Neural cell (in vitro differentiated cells): Measurements from ENCODE around the gene BIRC6. TPM values are rescaled to one million over a fixed set of nuclear protein-coding genes. Genes with fewer than 3 reads are reported as not detected.

Experiments
- H2AFZ ChIP-seq: fragments of 200-600, 300-800 bp; sonication (generic), shearing (Covaris generic); 2 replicates; pipeline ENCODE4 v1.6.0; 2014; ENCODE audit warnings: low read depth, mild to moderate bottlenecking, antibody characterized with exemption, low read length, moderate library complexity
- H3F3A ChIP-seq: fragments of 200-600 bp; shearing (Covaris generic); 2 replicates; pipeline ENCODE4 v1.6.1; 2016; ENCODE audit warnings: mild to moderate bottlenecking, moderate library complexity, mixed read lengths, antibody characterized with exemption, low read length; ENCODE audit not compliant: insufficient read depth, poor library complexity, severe bottlenecking
- H3K27ac ChIP-seq: fragments of 200-600, 300-800 bp; sonication (generic), shearing (Covaris generic); 2 replicates; pipeline ENCODE4 v1.5.1; 2014; ENCODE audit warnings: mild to moderate bottlenecking, low read length, moderate library complexity
- H3K27me3 ChIP-seq: fragments of 300-800, 200-600 bp; sonication (generic), shearing (Covaris generic); 2 replicates; pipeline ENCODE4 v1.6.0; 2014; ENCODE audit warnings: mild to moderate bottlenecking, low read depth, low read length, moderate library complexity; ENCODE audit not compliant: insufficient read depth
- H3K36me3 ChIP-seq: fragments of 300-800, 200-600 bp; sonication (generic), shearing (Covaris generic); 2 replicates; pipeline ENCODE4 v1.5.1; 2014; ENCODE audit warnings: mild to moderate bottlenecking, antibody characterized with exemption, low read length, moderate library complexity; ENCODE audit not compliant: insufficient read depth
- H3K4me2 ChIP-seq: fragments of 300-800, 200-600 bp; sonication (generic), shearing (Covaris generic); 2 replicates; pipeline ENCODE4 v1.6.0; 2014; ENCODE audit warnings: mild to moderate bottlenecking, low read length
- H3K4me3 ChIP-seq: fragments of 300-800, 200-600 bp; sonication (generic), shearing (Covaris generic); 2 replicates; pipeline ENCODE4 v1.5.1; 2014; ENCODE audit warnings: mild to moderate bottlenecking, low read length, moderate library complexity
- H3K79me2 ChIP-seq: fragments of 200-600 bp; shearing (Covaris generic); replicated peaks from 2 replicates; pipeline ENCODE4 v1.6.0; 2014; ENCODE audit warnings: mild to moderate bottlenecking, low read length, moderate library complexity; ENCODE audit not compliant: insufficient read depth
- H3K9ac ChIP-seq: fragments of 300-800, 200-600 bp; sonication (generic), shearing (Covaris generic); 2 replicates; pipeline ENCODE4 v1.6.1; 2016; ENCODE audit warnings: mild to moderate bottlenecking, low read length, mixed read lengths
- H3K9me2 ChIP-seq: fragments of 200-600 bp; shearing (Covaris generic); 2 replicates; pipeline ENCODE4 v1.6.1; 2016; ENCODE audit warnings: mild to moderate bottlenecking, low read length, mixed read lengths; ENCODE audit not compliant: insufficient read depth
- H3K9me3 ChIP-seq: fragments of 200-600, 300-800 bp; sonication (generic), shearing (Covaris generic); 2 replicates; pipeline ENCODE4 v1.6.1; 2016; ENCODE audit warnings: mild to moderate bottlenecking, mixed run types, low read length, moderate library complexity, mixed read lengths
- H4K20me1 ChIP-seq: fragments of 200-600 bp; shearing (Covaris generic); 2 replicates; pipeline ENCODE4 v1.6.1; 2016; ENCODE audit warnings: mild to moderate bottlenecking, mixed run types; ENCODE audit not compliant: insufficient read depth
- EP300 ChIP-seq: fragments of 450-650 bp; conservative IDR thresholded peaks from 2 replicates; pipeline ENCODE4 v1.6.1; 2014; ENCODE audit warnings: antibody characterized with exemption, mild to moderate bottlenecking, moderate library complexity; ENCODE audit not compliant: poor library complexity, severe bottlenecking
- EZH2 ChIP-seq: fragments of 200-600, 300-800 bp; shearing (Covaris generic), sonication (generic); IDR thresholded peaks from 2 replicates; pipeline ENCODE4 v1.6.1; 2014; ENCODE audit warnings: antibody characterized with exemption, low read length, borderline replicate concordance, mild to moderate bottlenecking; ENCODE audit not compliant: insufficient read depth, poor library complexity, severe bottlenecking
- MXI1 ChIP-seq: fragments of 450-650 bp; conservative IDR thresholded peaks from 2 replicates; pipeline ENCODE4 v1.6.1; 2014; ENCODE audit warnings: antibody characterized with exemption, mild to moderate bottlenecking; ENCODE audit not compliant: poor library complexity, severe bottlenecking
- POLR2AphosphoS5 ChIP-seq: IDR thresholded peaks from 2 replicates; pipeline ENCODE4 v1.6.1; 2012
- RAD21 ChIP-seq: fragments of 450-650 bp; conservative IDR thresholded peaks from 2 replicates; pipeline ENCODE4 v1.6.1; 2014; ENCODE audit warnings: antibody characterized with exemption, mild to moderate bottlenecking, moderate library complexity
- SMC3 ChIP-seq: fragments of 450-650 bp; conservative IDR thresholded peaks from 2 replicates; pipeline ENCODE4 v1.6.1; 2014; ENCODE audit warnings: antibody characterized with exemption, mild to moderate bottlenecking, moderate library complexity; ENCODE audit not compliant: poor library complexity
- TAF1 ChIP-seq: IDR thresholded peaks from 2 replicates; pipeline ENCODE4 v1.6.1; 2012; ENCODE audit warnings: low read depth
- polyA plus RNA-seq: library from polyadenylated mRNA; depleted of rRNA; stranded (reverse); fragments of >200 nt; gene quantifications from 2 replicates; pipeline ENCODE4 v1.2.3, GENCODE V29; 2014
- small RNA-seq, 3 experiments: library from RNA; depleted of rRNA; stranded (forward); fragments of <200 nt; gene quantifications; one replicate each; pipeline ENCODE3, GENCODE V24; 2012
- TF ChIP-seq, protein P1 (sequence below): fragments of 450-650 bp; IDR thresholded peaks from 2 replicates; pipeline ENCODE4 v1.5.1; 2014; ENCODE audit warnings: antibody characterized with exemption, mild to moderate bottlenecking, moderate library complexity; ENCODE audit not compliant: poor library complexity, severe bottlenecking
- TF ChIP-seq, protein P2 (sequence below): IDR thresholded peaks from 2 replicates; pipeline ENCODE4 v1.6.1; 2012; ENCODE audit warnings: borderline replicate concordance

The BIRC6 gene
- polyA plus RNA-seq, 1 donor from 2014 or later = 109 TPM

DNA sequence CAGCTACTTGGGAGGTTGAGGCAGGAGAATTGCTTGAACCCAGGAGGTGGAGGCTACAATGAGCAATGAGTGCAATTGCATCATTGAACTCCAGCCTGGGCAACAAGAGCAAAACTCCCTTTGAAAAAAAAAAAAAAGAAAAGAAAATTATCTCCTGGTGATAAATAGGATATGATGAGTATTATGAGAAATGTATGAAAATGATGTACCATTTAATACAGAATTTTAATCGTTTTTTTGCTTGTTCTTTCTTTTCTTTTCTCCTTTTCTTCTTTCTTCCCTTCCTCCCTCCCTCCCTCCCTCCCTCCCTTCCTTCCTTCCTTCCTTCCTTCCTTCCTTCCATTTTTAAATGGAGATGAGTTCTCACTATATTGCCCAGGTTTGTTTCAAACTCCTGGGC, 311.4 kb downstream of the BIRC6 start:
- H3K9ac ChIP-seq = no peak overlapping the region
- no peak overlapping the region for H3K4me2 ChIP-seq
- H4K20me1 ChIP-seq = no peaks in the 10 kb centered on the region
- no peaks in the 10 kb centered on the region for H3K9me3 ChIP-seq
- no peak overlapping the region for H3K4me3 ChIP-seq
- no peaks in the 10 kb centered on the region for H3F3A ChIP-seq
- no peak overlapping the region for H3K27ac ChIP-seq
- no peaks in the 10 kb centered on the region for H3K27me3 ChIP-seq
- H3K9me2 ChIP-seq = no peaks in the 10 kb centered on the region
- TF ChIP-seq, protein P1, sequence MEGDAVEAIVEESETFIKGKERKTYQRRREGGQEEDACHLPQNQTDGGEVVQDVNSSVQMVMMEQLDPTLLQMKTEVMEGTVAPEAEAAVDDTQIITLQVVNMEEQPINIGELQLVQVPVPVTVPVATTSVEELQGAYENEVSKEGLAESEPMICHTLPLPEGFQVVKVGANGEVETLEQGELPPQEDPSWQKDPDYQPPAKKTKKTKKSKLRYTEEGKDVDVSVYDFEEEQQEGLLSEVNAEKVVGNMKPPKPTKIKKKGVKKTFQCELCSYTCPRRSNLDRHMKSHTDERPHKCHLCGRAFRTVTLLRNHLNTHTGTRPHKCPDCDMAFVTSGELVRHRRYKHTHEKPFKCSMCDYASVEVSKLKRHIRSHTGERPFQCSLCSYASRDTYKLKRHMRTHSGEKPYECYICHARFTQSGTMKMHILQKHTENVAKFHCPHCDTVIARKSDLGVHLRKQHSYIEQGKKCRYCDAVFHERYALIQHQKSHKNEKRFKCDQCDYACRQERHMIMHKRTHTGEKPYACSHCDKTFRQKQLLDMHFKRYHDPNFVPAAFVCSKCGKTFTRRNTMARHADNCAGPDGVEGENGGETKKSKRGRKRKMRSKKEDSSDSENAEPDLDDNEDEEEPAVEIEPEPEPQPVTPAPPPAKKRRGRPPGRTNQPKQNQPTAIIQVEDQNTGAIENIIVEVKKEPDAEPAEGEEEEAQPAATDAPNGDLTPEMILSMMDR = no peak
- TF ChIP-seq RAD21 (no peak), EZH2 (no peak), SMC3 (no peak), POLR2AphosphoS5 (no peak), TAF1 (no peak), MXI1 (no peak), EP300 (no peak)
- TF ChIP-seq, protein P2, sequence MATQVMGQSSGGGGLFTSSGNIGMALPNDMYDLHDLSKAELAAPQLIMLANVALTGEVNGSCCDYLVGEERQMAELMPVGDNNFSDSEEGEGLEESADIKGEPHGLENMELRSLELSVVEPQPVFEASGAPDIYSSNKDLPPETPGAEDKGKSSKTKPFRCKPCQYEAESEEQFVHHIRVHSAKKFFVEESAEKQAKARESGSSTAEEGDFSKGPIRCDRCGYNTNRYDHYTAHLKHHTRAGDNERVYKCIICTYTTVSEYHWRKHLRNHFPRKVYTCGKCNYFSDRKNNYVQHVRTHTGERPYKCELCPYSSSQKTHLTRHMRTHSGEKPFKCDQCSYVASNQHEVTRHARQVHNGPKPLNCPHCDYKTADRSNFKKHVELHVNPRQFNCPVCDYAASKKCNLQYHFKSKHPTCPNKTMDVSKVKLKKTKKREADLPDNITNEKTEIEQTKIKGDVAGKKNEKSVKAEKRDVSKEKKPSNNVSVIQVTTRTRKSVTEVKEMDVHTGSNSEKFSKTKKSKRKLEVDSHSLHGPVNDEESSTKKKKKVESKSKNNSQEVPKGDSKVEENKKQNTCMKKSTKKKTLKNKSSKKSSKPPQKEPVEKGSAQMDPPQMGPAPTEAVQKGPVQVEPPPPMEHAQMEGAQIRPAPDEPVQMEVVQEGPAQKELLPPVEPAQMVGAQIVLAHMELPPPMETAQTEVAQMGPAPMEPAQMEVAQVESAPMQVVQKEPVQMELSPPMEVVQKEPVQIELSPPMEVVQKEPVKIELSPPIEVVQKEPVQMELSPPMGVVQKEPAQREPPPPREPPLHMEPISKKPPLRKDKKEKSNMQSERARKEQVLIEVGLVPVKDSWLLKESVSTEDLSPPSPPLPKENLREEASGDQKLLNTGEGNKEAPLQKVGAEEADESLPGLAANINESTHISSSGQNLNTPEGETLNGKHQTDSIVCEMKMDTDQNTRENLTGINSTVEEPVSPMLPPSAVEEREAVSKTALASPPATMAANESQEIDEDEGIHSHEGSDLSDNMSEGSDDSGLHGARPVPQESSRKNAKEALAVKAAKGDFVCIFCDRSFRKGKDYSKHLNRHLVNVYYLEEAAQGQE = no peak
- no peaks in the 10 kb centered on the region for H3K36me3 ChIP-seq
- no peaks in the 10 kb centered on the region for H3K79me2 ChIP-seq
- no peak overlapping the region for H2AFZ ChIP-seq

Small RNA genes lying within 50 kb of the gene (small RNA-seq; reads per million reads assigned to genes)
- gene MIR4765 (0 reads per million in 3 experiments), gene MIR558 (0 reads per million in 3 experiments)

Other genes starting within 250 kb of the BIRC6 start
- 17.5 and 18.5 TPM in 2 replicates for gene SLC30A6, start 191.2 kb upstream of the BIRC6 start, polyA plus RNA-seq
- gene NLRC4, start 92.1 kb upstream of the BIRC6 start, polyA plus RNA-seq = not detected in 2 replicates
- 33.5 and 57.7 TPM in 2 replicates for gene YIPF4, start 79.1 kb upstream of the BIRC6 start, polyA plus RNA-seq